ENCODE measurements around the gene SMPD3. TPM values are rescaled to one million over a fixed set of nuclear protein-coding genes. Genes with fewer than 3 reads are reported as not detected.

Gene SMPD3
- total RNA-seq, 4 donors from 2014 or later: 19.0 to 353 (median 206) TPM

GRCh38 chr16:68487669-68488068 lies 39.4 kb upstream of the SMPD3 start:
- H3K27ac ChIP-seq: peak overlapping the region in 3 of 4 donors; percentile 65 to 90 (median 89)
- DNase-seq: no peak
- H3K36me3 ChIP-seq: no peaks in the 10 kb centered on the region
- H3K4me3 ChIP-seq: no peak overlapping the region
- no peaks in the 10 kb centered on the region for H3K9me3 ChIP-seq
- TF ChIP-seq CTCF (IDR thresholded peaks at IDR 0.05) (no peak), POLR2A (IDR thresholded peaks at IDR 0.05) (no peak)
- no peaks in the 10 kb centered on the region for H3K27me3 ChIP-seq
- H3K4me1 ChIP-seq: peaks cover 0 to 46% (median 6%) of the 10 kb centered on the region in 4 donors

- Histone ChIP-seq H3K36me3 (no peaks in the 10 kb centered on the region), H3K27me3 (no peaks in the 10 kb centered on the region), H3K4me3 (no peak overlapping the region), H3K27ac (peak overlapping the region in 3 of 4 donors; percentile 65 to 90 (median 89)), H3K9me3 (no peaks in the 10 kb centered on the region), H3K4me1 (peaks cover 0 to 44% (median 6%) of the 10 kb centered on the region in 4 donors)
- DNase-seq: no peak
- TF ChIP-seq CTCF (IDR thresholded peaks at IDR 0.05) (no peak), POLR2A (IDR thresholded peaks at IDR 0.05) (no peak)
These were observed 38.9 kb upstream of the SMPD3 start for GRCh38 chr16:68487203-68487514.

GRCh38 chr16:68486502-68487202 lies 38.3 kb upstream of the SMPD3 start:
- DNase-seq: peak in 2 of 3 donors; percentile 66 to 76
- TF ChIP-seq POLR2A (IDR thresholded peaks at IDR 0.05) (no peak), CTCF (IDR thresholded peaks at IDR 0.05) (no peak)
- peaks cover 0 to 39% (median 4%) of the 10 kb centered on the region in 4 donors for H3K4me1 ChIP-seq
- H3K27me3 ChIP-seq: no peaks in the 10 kb centered on the region
- H3K9me3 ChIP-seq: no peaks in the 10 kb centered on the region
- peak overlapping the region in 3 of 4 donors; percentile 65 to 90 (median 89) for H3K27ac ChIP-seq
- H3K4me3 ChIP-seq: no peak overlapping the region
- no peaks in the 10 kb centered on the region for H3K36me3 ChIP-seq

GRCh38 chr16:68481636-68482035 lies 33.3 kb upstream of the SMPD3 start:
- Histone ChIP-seq H3K27me3 (no peaks in the 10 kb centered on the region), H3K9me3 (no peaks in the 10 kb centered on the region), H3K36me3 (no peaks in the 10 kb centered on the region), H3K27ac (no peak overlapping the region), H3K4me3 (no peak overlapping the region), H3K4me1 (peaks cover 0 to 19% (median 0%) of the 10 kb centered on the region in 4 donors)
- DNase-seq: no peak
- TF ChIP-seq POLR2A (IDR thresholded peaks at IDR 0.05) (no peak), CTCF (IDR thresholded peaks at IDR 0.05) (no peak)

- Histone ChIP-seq H3K27me3 (no peaks in the 10 kb centered on the region), H3K36me3 (no peaks in the 10 kb centered on the region), H3K4me3 (no peak overlapping the region), H3K4me1 (peaks cover 0 to 9% (median 0%) of the 10 kb centered on the region in 4 donors), H3K27ac (peak overlapping the region in 2 of 4 donors; percentile 3 to 63), H3K9me3 (no peaks in the 10 kb centered on the region)
- no peak for DNase-seq
- TF ChIP-seq POLR2A (IDR thresholded peaks at IDR 0.05) (no peak), CTCF (IDR thresholded peaks at IDR 0.05) (no peak)
These were observed 32.0 kb upstream of the SMPD3 start for GRCh38 chr16:68480084-68480995.
